Fibroblast of lung (primary cell): ENCODE results near the gene ZNRF3. TPM values are rescaled to one million over a fixed set of nuclear protein-coding genes. Genes with fewer than 3 reads are reported as not detected.

Source experiments
- DNase-seq, 2 donors: peaks; one replicate each; pipeline versions ENCODE4 v3.0.0 to v3.0.0-alpha.2; 2010; ENCODE audit warnings: low read depth in 2 of 2
- H2AFZ ChIP-seq: 2 replicates; pipeline ENCODE4 v1.5.1; 2012; ENCODE audit warnings: low read length, control low read depth, inconsistent platforms
- H3K27ac ChIP-seq: 2 replicates; pipeline ENCODE4 v1.5.1; 2011; ENCODE audit warnings: low read length, control low read depth; ENCODE audit not compliant: insufficient read depth
- H3K27me3 ChIP-seq: 2 replicates; pipeline ENCODE4 v1.5.1; 2011; ENCODE audit warnings: mild to moderate bottlenecking, low read length; ENCODE audit not compliant: control insufficient read depth, insufficient read depth
- H3K36me3 ChIP-seq: 2 replicates; pipeline ENCODE4 v1.5.1; 2011; ENCODE audit warnings: low read length; ENCODE audit not compliant: control insufficient read depth, insufficient read depth
- H3K4me1 ChIP-seq: 2 replicates; pipeline ENCODE4 v1.5.1; 2011; ENCODE audit warnings: low read length; ENCODE audit not compliant: control insufficient read depth, insufficient read depth; ENCODE audit errors: extremely low read depth
- H3K4me2 ChIP-seq: 2 replicates; pipeline ENCODE4 v1.5.1; 2011; ENCODE audit warnings: low read length, control low read depth; ENCODE audit not compliant: insufficient read depth; ENCODE audit errors: extremely low read depth
- H3K4me3 ChIP-seq, 4 experiments: fragments of 200-600 bp in 1 of 4; sonication (generic) in 1 of 4; replicated peaks in 1 of 4; 2 replicates each; pipeline ENCODE4 v1.5.1; 2011 to 2016; ENCODE audit warnings: low read length in 4 of 4, low read depth in 3 of 4, mild to moderate bottlenecking in 3 of 4, control low read depth in 2 of 4, inconsistent platforms in 1 of 4, mixed read lengths in 1 of 4; ENCODE audit not compliant: insufficient read depth in 1 of 4; ENCODE audit errors: control extremely low read depth in 1 of 4
- H3K79me2 ChIP-seq: 2 replicates; pipeline ENCODE4 v1.5.1; 2012; ENCODE audit warnings: mild to moderate bottlenecking, low read length, inconsistent platforms; ENCODE audit not compliant: control insufficient read depth, insufficient read depth
- H3K9ac ChIP-seq: 2 replicates; pipeline ENCODE4 v1.5.1; 2011; ENCODE audit warnings: mild to moderate bottlenecking, low read length, control low read depth; ENCODE audit not compliant: insufficient read depth
- H3K9me3 ChIP-seq: 2 replicates; pipeline ENCODE4 v1.5.1; 2012; ENCODE audit warnings: low read depth, low read length; ENCODE audit not compliant: control insufficient read depth, insufficient read depth
- H4K20me1 ChIP-seq: 2 replicates; pipeline ENCODE4 v1.5.1; 2011; ENCODE audit warnings: low read length; ENCODE audit not compliant: control insufficient read depth, insufficient read depth; ENCODE audit errors: extremely low read depth
- CTCF ChIP-seq, 2 donors: IDR thresholded peaks in 1 of 2; conservative IDR thresholded peaks in 1 of 2; 1 replicate in 1 of 2; 2 replicates in 1 of 2; pipeline ENCODE4 v1.5.1; 2011 to 2012; ENCODE audit warnings: low read length in 2 of 2, control low read depth in 1 of 2, inconsistent platforms in 1 of 2, low read depth in 1 of 2, mild to moderate bottlenecking in 1 of 2
- EZH2 ChIP-seq: IDR thresholded peaks from 2 replicates; pipeline ENCODE4 v1.5.1; 2012; ENCODE audit warnings: low read length, control low read depth, mild to moderate bottlenecking; ENCODE audit errors: missing control alignments
- polyA plus RNA-seq, 2 donors: library from polyadenylated mRNA; depleted of rRNA in 1 of 2; stranded (reverse) in 1 of 2; unstranded in 1 of 2; fragments of >200 nt; gene quantifications; 2 replicates each; pipeline ENCODE4 v1.2.1, GENCODE V29; 2011 to 2012; ENCODE audit warnings: missing spikeins in 1 of 2
- total RNA-seq: library from RNA; depleted of rRNA; stranded (reverse); fragments of >200 nt; gene quantifications from 2 replicates; pipeline ENCODE4 v1.2.1, GENCODE V29; 2014

The ZNRF3 gene
- total and polyA plus RNA-seq, 2 donors (not counting 1 experiment from before 2014, with no cell fraction given): 1.1 to 2.6 TPM

- Histone ChIP-seq H3K79me2 (no peaks in the 10 kb centered on the region), H3K27me3 (no peaks in the 10 kb centered on the region), H3K4me2 (no peak overlapping the region), H2AFZ (no peak overlapping the region), H3K9me3 (no peaks in the 10 kb centered on the region), H3K4me3 (no peak overlapping the region), H3K27ac (no peak overlapping the region), H3K4me1 (no peaks in the 10 kb centered on the region), H4K20me1 (no peaks in the 10 kb centered on the region), H3K9ac (no peak overlapping the region), H3K36me3 (no peaks in the 10 kb centered on the region)
- no peak for TF ChIP-seq EZH2
- TF ChIP-seq CTCF (conservative IDR thresholded peaks at IDR 0.05 in 1 of 2, IDR thresholded peaks at IDR 0.05 in 1 of 2; ENCODE audit: low read depth in 1 of 2, low read length in 2 of 2): no peak
- DNase-seq: no peak
These were observed 112.2 kb downstream of the ZNRF3 start for GRCh38 chr22:28995551-28995950.

GRCh38 chr22:28997342-28997741, 114.0 kb downstream of the ZNRF3 start:
- Histone ChIP-seq H3K27me3 (no peaks in the 10 kb centered on the region), H4K20me1 (no peaks in the 10 kb centered on the region), H3K27ac (no peak overlapping the region), H2AFZ (no peak overlapping the region), H3K9me3 (no peaks in the 10 kb centered on the region), H3K36me3 (no peaks in the 10 kb centered on the region), H3K4me1 (no peaks in the 10 kb centered on the region), H3K4me3 (no peak overlapping the region), H3K4me2 (no peak overlapping the region), H3K9ac (no peak overlapping the region), H3K79me2 (no peaks in the 10 kb centered on the region)
- no peak for DNase-seq
- no peak for TF ChIP-seq EZH2
- TF ChIP-seq CTCF (conservative IDR thresholded peaks at IDR 0.05 in 1 of 2, IDR thresholded peaks at IDR 0.05 in 1 of 2; ENCODE audit: low read depth in 1 of 2, low read length in 2 of 2): no peak

- Histone ChIP-seq H3K9ac (no peak overlapping the region), H3K4me1 (no peaks in the 10 kb centered on the region), H3K9me3 (no peaks in the 10 kb centered on the region), H4K20me1 (no peaks in the 10 kb centered on the region), H3K4me3 (no peak overlapping the region), H3K27ac (no peak overlapping the region), H3K4me2 (no peak overlapping the region), H3K36me3 (no peaks in the 10 kb centered on the region), H2AFZ (no peak overlapping the region), H3K27me3 (no peaks in the 10 kb centered on the region), H3K79me2 (no peaks in the 10 kb centered on the region)
- no peak for DNase-seq
- TF ChIP-seq EZH2: no peak
- no peak for TF ChIP-seq CTCF (conservative IDR thresholded peaks at IDR 0.05 in 1 of 2, IDR thresholded peaks at IDR 0.05 in 1 of 2; ENCODE audit: low read depth in 1 of 2, low read length in 2 of 2)
These were observed 115.3 kb downstream of the ZNRF3 start for GRCh38 chr22:28998681-28999080.
